Measurements from ENCODE around the gene ST6GALNAC6.

Gene ST6GALNAC6, protein sequence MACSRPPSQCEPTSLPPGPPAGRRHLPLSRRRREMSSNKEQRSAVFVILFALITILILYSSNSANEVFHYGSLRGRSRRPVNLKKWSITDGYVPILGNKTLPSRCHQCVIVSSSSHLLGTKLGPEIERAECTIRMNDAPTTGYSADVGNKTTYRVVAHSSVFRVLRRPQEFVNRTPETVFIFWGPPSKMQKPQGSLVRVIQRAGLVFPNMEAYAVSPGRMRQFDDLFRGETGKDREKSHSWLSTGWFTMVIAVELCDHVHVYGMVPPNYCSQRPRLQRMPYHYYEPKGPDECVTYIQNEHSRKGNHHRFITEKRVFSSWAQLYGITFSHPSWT
- long read RNA-seq, donor 1, transcript ST6GALNAC6-204 (6 exons, 2,406 nt) = major isoform, 7 of 17 reads
- long read RNA-seq, donor 1, transcript ST6GALNAC6-205 (7 exons, 2,460 nt) = major isoform, 7 of 17 reads
- long read RNA-seq, donor 1, partial matches to known transcripts = 0 of 17 reads
- long read RNA-seq, donor 1, other reads (novel, unspliced or antisense) = 0 of 17 reads
- long read RNA-seq, donor 2, transcript ST6GALNAC6-204 (6 exons, 2,406 nt) = major isoform, 8 of 13 reads
- long read RNA-seq, donor 2, partial matches to known transcripts = 0 of 13 reads
- long read RNA-seq, donor 2, other reads (novel, unspliced or antisense) = 0 of 13 reads
- long read RNA-seq, donor 3, partial matches to known transcripts = 0 of 4 reads
- long read RNA-seq, donor 3, other reads (novel, unspliced or antisense) = 0 of 4 reads
- long read RNA-seq, donor 4, transcript ST6GALNAC6-205 (7 exons, 2,460 nt) = major isoform, 5 of 8 reads
- long read RNA-seq, donor 4, partial matches to known transcripts = 0 of 8 reads
- long read RNA-seq, donor 4, other reads (novel, unspliced or antisense) = 0 of 8 reads
- long read RNA-seq, donor 5, transcript ST6GALNAC6-205 (7 exons, 2,460 nt) = minor isoform, 6 of 16 reads
- long read RNA-seq, donor 5, transcript ST6GALNAC6-204 (6 exons, 2,406 nt) = major isoform, 7 of 16 reads
- long read RNA-seq, donor 5, partial matches to known transcripts = 0 of 16 reads
- long read RNA-seq, donor 5, other reads (novel, unspliced or antisense) = 0 of 16 reads
- long read RNA-seq, donor 6, transcript ST6GALNAC6-205 (7 exons, 2,460 nt) = major isoform, 6 of 13 reads
- long read RNA-seq, donor 6, partial matches to known transcripts = 0 of 13 reads
- long read RNA-seq, donor 6, other reads (novel, unspliced or antisense) = 0 of 13 reads
- long read RNA-seq, donor 7, transcript ST6GALNAC6-204 (6 exons, 2,406 nt) = major isoform, 11 of 16 reads
- long read RNA-seq, donor 7, partial matches to known transcripts = 0 of 16 reads
- long read RNA-seq, donor 7, other reads (novel, unspliced or antisense) = 0 of 16 reads
- long read RNA-seq, donor 8, transcript ST6GALNAC6-204 (6 exons, 2,406 nt) = major isoform, 7 of 9 reads
- long read RNA-seq, donor 8, partial matches to known transcripts = 0 of 9 reads
- long read RNA-seq, donor 8, other reads (novel, unspliced or antisense) = 0 of 9 reads

DNA sequence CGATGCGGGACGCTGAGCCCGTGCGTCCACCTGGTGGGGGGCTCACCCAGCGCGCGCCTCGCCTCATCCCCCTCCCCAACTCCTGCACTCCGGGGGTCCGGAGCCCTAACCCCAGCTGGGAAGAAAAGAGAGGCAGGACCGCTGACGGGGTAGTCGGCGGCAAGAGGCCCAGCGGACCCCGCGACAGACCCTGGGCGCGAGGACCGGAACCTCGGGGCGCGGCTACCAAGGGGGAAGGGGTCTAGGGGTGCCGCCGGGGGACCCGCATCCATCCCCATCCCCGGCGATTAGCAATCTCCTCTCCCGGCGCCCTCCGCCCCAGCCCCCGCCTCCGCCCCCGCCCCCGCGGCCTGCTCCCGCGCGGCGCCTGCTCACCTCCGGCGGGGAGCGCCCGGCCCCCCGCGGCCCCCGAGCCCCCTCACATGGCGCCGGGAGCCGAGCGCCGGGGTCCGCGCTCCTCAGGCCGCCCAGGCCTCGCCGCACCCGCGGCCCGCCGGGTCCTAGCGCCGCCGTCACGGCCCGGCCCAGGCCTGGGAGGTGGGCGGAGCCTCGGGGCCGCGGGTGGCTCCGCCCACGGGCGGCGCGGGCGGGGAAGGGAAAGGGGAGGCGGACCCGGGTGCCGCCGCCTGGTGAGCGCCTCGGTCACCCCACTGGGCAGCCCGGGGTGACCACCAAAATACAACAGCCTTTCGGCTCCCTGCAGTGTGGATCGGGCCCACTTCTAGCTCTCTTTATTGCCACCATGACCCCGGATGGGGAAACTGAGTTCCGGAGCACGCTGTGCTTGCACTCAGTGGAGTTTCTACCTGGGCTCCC lies at the start of gene ST6GALNAC6:
Gene ST6GALNAC6 (minus strand): TSS at position 476 of the 816 bp plus-strand sequence. CDS start 1,622 bp downstream, outside the sequence.
- peak; percentile 71 for DNase-seq

DNA sequence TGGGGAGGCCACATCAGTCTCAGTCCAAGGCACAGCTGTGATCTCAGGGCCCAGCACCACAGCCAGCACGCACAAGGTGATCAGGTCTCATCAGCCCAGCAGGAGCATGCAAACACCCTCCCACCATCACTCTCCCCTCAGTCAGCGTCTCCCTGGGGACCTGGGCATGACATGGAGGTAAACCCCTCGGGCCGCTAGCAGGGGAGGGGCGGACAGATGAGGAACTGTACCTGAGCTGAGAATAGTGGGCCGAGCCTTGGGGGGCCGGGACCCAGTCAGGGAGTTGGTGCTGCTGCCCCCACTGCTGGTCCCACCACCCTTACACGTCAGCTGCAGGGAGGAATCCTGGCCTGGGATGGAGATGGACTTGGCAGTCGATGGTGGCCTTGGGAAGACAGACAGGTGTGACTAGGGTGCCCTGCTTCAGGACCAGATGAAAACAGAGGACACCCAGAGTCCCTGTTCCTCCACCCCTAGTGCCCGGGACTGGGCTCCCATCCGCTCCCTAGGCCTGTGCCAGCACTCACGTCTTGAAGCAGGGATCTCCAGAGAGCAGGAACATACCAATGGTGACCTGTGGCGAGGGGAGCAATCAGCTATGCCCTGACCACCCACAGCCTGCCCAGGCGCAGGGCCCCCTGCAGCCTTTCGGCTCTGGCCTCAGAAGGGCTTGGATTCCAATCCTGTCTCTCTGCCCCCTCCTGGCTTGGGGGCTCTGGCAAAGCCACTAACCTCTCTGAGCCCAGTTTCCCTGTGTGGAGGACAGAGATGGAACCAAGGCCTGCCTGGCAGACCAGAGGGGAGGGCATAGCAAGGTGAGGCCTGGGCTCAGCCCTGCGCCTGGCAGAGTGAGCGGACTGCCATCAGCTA lies 48.7 kb upstream of the ST6GALNAC6 start:
- DNase-seq = no peak

DNA sequence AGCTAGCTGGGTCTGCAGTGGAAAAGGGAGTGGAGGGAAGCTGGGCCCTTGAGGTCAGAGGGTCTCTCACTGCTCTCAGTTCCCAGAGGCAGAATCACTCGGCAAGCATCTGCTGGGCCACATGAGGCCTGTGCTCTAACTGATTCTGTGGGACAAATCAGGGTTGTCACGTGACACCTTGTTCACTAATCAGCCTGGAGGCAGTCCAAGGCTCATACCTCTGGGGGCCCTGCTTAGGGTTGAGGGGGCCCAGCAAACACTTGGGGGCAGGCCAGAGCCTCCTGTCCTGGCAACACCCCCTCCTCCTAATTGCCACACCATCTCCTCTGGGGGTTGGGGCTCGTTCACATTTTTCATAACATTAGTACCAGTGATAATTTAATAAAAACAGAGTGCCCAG lies 47.3 kb upstream of the ST6GALNAC6 start:
- no peak for DNase-seq

DNA sequence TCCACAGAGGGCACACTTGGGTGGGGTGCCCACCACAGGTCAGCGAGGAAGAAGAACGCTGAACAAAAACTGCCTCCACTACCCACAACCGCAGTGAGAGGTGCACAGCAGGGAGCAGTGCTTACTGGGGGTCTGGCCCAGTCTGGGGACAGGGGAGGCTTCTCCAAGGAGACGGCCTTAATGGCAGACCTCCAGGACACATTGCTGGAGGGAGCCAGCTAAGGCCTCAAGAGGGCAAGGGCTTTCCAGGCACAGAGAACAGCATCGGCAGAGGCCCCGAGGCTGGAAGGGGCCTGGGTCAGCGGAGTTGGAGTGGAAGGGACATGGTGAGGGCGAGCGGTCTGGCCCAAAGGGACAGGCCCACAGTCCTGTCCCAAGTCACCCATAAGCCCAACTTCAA lies 46.5 kb upstream of the ST6GALNAC6 start:
- no peak for DNase-seq

DNA sequence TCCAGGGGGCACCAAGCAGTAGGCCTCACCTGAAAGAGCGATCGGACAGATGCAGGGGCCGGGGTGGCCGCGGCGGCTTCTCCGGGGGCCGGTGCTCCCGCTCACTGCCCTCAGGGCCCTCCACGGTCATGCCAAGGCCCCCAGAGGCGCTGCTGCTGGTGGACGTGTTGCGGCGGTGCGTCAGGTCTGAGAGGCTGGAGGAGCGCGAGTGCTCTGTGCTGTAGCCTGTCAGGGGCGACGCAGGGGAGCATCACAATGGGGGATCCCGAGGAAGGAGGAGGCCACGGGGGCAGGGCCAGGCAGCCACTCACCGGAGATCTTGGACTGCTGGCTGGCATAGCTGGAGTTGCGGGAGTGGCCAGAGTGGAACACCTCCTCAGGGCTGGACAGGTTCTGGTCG lies 45.9 kb upstream of the ST6GALNAC6 start:
- no peak for DNase-seq

DNA sequence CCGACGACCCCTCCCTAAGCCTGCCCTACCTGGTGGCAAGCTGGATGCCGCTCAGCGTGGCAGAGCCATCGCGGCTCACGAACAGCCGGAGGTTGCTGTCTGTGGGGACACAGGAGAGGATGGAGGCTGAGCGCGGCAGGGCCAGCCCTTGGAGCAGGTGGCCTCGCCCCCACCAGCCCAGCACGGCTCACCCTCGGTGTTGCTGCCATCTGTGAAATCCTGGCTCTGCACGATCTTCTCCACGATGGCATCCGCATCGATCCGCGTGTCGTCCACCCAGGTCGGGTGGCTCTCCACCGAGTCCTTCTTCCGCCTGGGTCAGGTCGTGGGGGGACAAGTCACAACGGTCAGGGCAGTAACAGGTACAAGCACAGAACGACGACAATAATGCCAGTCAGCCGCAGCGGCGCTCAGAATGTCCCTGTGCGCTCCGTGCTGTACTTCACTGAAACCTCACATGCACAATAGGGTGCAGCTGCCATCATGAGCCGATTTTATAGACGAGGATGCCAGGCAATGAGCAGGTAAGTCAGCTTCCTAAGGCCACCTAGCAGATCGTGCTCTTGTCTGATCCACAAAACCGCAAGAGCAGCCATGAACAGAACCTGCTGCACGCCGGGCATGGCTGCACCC lies 45.3 kb upstream of the ST6GALNAC6 start:
- no peak for DNase-seq

DNA sequence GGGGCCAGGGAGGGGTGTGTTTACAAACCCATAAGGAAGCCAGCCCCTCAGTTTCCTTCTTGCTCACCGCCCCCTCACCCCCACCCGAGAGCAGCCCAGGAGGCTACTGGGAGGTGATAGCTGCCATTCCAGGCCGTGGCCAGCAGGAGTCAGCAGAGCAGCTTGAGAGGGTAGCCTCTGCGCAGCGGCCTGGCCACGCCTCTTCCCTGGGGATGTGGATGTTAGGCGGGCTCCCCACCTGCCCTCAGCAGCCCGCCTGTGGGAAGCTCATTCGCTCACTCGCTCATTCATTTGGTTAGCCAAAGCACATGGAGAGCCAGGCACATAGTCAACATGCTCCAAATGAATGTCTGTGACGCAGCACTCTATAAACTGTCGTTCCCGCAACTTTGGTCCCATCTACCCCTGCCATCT lies 44.3 kb upstream of the ST6GALNAC6 start:
- no peak for DNase-seq

DNA sequence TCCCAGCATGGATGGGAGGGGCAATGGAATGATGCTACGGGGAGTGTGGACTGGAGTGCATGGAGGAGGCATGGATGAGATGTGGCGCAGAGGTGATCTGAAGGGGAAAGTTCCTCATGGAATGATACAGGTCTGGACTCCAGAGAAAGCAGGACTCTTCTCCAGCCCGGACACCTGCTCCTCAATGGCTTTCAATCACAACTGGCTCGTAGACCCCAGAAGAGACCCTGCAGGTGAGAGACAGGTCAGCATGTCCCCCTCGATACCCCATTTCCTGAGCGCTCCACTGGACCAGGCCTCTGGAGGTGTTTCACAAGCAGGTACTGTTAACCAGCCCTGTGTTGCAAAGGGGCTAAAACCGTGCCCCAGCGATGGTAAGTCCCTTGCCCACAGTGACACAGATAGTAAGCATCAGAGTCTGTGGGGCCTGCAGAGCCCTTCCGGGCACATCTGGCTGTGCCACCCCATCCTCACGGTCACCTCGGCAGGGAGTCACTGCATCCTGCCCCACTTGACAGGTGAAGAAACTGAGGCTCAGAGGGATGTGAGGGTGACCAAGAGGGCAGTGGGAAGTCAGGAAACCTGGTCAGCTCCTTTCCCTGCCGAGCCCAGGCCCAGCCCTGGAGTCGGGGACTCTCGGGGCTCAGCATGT lies 43.7 kb upstream of the ST6GALNAC6 start:
- DNase-seq = peak; percentile 44

DNA sequence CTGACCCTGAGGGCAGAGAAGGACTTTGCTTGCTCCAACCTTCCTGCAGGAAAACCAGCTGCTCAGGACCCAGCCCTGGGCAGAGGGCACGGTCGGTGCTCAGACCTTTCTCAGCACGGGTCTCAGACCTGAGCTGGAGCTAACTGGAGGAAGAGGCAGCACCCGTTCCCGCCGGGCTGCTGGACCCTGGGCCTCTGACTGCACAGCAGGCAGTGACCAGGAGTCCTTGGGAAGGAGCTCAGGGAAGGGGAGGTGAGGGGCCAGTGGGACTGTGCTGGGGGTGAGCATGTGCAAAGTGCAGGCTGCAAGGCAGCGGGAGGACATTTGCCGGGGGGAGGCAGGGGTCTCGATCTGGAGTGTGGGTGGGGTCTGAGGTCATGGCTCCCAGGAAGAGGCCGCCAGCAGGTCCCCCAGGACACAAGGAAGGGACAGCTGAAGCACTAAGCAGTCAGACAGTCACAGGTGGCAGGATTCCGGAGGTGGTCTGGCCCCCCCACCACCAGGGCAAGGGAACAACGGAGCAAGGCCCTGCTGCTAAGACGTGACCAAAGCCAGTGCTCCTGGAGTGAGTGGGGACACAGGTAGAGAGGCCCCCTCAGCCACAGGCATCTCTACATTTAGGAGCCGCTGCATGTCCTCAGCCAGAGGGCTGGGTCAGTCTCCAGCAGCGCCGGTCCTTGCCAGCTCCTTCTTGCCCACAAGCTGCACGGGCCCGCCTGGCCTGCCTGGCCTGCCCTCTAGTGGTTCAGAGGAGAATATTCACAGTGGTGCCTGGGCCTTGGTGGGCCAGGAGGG lies 43.0 kb upstream of the ST6GALNAC6 start:
- peak; percentile 58 for DNase-seq

DNA sequence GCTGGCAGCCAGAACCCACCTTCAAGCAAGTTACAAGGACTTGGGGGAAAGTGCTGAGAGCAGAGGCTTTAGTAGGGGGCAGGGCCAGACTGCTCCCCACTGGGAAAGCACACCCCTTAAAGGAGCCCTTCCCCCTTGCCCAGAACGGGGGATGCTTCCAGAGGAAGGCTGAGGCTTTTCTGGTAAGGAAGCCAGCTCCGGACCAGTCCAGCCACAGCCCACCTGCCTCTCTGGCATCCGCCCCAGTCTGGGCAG lies 42.5 kb upstream of the ST6GALNAC6 start:
- no peak for DNase-seq

DNA sequence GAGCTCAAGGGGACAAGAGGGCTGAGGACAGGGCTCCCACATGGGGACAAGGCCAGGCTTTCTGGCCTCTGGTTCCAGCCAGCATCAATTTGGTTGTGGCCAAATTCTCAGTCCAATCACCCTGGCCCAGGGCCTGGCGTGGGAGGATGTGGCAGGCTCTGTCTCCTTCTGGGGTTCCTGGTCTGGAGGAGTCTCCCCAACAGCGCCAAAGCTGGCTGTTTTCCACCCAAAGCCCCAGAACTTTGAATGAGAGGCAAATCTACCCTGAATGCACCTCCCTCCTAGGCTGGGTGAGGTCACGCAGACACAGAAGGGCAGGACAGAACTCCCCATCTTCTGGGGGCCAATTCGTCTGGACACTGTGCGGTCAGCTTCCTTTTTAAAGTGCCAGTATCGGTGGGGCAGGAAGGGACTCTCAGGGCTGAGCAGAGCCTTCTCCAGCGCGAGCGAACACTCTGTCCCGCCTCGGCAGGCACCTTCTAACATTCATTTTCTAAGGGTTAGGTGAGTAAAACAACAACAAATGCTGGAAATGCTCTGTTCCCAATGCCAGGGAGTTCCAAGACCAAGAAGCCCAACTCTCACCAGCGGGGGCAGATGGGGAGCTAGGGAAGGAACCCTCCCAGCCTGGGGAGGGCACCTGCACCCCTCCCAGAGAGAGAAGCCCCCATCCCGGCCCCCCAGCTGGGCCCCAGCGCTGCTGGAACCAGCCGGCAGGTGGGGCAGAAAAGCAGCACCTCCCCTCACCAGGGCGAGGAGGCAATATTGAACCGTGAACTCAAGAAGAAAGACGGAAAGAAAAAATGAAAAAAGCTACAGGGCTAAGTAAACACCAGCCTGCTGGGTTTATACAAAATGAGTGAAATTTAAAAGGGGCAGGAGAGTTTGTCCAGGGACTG lies 41.9 kb upstream of the ST6GALNAC6 start:
- DNase-seq = no peak

DNA sequence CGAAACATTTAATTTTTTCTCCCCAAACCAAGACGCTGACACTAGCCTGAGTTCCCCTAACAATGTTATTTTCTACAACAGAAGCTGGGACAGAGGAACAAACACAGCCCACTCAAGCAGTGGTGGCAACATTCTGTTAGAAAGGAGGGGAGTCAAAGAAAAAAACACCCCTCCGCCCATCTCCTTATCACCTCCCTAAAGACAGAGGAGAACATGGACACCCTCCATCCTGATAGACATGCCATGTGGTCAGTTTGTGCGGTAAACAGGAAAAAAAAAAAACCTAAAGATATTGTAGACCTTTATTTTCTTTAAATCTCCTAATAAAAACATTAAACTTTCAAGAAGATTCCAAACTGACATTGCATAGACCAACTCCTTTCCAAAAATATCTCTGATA lies 41.2 kb upstream of the ST6GALNAC6 start:
- no peak for DNase-seq

DNA sequence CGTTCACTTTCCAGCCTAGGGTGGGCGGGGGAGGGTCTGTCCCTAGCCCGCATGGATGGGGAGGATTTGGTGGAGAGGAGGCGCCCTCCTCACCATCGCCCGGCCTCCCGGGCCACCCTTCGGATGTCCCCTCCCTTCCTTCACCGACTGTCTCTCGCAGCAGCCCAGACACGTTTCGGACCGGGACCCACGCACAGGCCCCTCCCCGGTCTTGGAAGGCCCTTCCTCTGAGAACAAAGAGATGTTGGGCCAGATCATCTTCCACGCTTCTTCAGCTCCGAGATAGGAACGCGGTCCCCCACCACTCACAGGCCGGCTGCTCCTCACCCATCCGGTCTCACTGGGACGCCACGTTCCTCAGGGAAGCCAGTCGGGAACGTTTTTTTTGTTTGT lies 38.9 kb upstream of the ST6GALNAC6 start:
- no peak for DNase-seq

DNA sequence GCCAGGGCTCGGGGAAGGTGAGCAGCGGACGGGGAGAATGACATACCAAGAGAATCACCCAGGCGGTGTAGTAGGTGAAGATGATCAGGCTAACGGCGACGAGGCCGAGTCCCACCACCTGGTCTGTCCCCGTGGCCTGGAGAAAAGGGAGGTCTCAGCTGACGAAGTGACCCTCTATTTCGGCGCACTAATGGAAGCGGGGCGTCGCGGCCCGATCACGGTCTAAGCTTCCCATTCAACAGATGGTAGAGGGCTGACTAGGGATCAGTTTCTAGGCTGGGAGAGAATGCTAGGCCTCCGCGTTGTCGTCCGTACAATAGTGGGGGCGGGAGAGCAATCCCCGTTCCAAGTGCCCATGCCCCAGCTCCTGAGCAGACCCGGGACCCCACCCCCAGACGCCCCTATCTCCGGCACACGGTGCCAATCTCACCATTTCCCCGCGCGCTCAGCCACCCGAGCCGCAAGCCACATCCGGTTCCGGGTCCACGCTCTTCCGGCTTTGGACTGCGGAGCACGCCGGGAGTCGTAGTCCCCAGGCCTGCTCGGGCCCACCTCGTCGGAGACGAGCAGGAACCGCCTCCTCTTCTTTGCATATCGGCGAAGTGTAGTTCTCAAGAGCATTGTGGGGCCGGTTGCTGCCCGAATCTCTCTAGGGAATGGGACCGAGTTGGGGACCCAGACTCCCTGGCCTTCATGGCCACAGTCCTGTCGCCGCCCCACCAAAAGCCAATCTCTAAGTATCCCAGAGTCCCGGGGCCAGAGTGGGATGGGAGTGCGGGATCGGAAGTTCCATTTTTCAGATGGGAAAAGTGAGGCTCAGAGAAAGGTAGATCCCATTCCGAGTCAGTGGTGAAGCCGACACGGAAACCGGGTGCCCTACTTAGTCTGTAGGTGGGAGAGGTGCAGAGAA lies 38.2 kb upstream of the ST6GALNAC6 start, which contains the start of gene DPM2:
Gene DPM2 (minus strand): TSS at position 467 of the 910 bp plus-strand sequence. CDS start 34 bp downstream, at position 433.
- peak; percentile 83 for DNase-seq

DNA sequence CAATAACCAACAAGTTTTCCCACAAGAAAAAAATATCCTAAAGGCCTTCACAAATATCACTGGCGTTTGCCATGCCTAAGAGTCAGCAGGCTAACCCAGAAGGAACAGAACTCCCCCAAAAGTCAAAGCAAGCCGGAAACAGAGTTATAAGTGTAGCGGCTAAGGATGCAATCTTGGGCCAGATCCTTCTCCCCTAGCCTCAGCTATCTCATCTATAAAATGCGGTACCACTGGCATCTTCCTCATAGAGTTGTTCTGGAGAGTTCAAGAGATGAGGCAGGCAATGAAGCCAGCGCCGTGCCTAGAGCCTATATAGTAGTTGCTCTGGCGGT lies 37.6 kb upstream of the ST6GALNAC6 start:
- no peak for DNase-seq

DNA sequence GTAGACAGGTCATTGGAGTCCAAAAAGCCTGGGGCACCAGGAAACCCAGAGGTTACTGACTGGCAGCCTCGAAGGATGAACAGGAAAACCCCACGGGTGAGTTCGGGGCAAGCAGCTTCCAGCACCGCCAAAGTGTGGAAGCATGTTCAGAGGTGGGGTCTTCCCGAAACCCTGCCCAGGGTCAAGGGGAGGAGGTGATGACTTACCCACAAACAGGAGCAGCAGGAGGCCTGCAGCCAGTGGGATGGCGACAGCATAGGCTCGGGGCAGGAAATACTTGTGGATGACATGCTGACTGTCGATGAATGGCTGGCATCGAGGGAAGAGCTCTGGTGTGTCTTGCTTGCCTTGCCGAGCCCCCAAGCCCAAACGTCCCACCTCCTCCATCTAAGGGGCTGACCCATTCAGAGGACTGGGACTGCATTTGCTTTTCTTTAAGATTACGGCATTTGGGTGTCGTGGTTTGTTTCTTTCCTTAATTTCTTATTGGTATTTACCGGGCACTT lies 37.0 kb upstream of the ST6GALNAC6 start:
- no peak for DNase-seq
